HEK293 (cell line): ENCODE measurements around the gene DNAJC7.

Experiments
- CTCF ChIA-PET: fragments of 350-600 bp; formaldehyde crosslinking; extraction: SDS; loops from one replicate; lab custom pipeline; 2021; ENCODE audit warnings: antibody characterized with exemption; lab: Yijun Ruan, JAX
- POLR2A ChIA-PET: fragments of 300-600 bp; formaldehyde crosslinking; extraction: SDS; loops from one replicate; lab custom pipeline; 2020; ENCODE audit warnings: antibody characterized with exemption, inconsistent platforms; lab: Yijun Ruan, JAX
- H3K27ac ChIP-seq: fragments of 200-500 bp; sonication (Bioruptor generic); 2 replicates; pipeline ENCODE4 v1.5.1; 2014; ENCODE audit warnings: low read depth, low read length, control low read depth, inconsistent platforms; ENCODE audit errors: extremely low read depth
- H3K36me3 ChIP-seq, 2 experiments: fragments of 200-500 bp in 1 of 2; sonication (Bioruptor generic) in 1 of 2; 1 replicate in 1 of 2; 2 replicates in 1 of 2; pipeline ENCODE4 v1.5.1; 2014 to 2017; ENCODE audit warnings: inconsistent platforms in 2 of 2, low read length in 2 of 2; ENCODE audit not compliant: control insufficient read depth in 2 of 2, insufficient read depth in 1 of 2
- H3K4me1 ChIP-seq: fragments of 200-500 bp; sonication (Bioruptor generic); 2 replicates; pipeline ENCODE4 v1.5.1; 2014; ENCODE audit warnings: mild to moderate bottlenecking, low read length, inconsistent platforms; ENCODE audit not compliant: control insufficient read depth, insufficient read depth
- H3K4me3 ChIP-seq: 2 replicates; pipeline ENCODE4 v1.5.1; 2011; ENCODE audit warnings: low read depth, mild to moderate bottlenecking, control low read depth, low read length, moderate library complexity
- H3K9me3 ChIP-seq: fragments of 200-500 bp; sonication (Bioruptor generic); 2 replicates; pipeline ENCODE4 v1.5.1; 2014; ENCODE audit warnings: low read depth, low read length, inconsistent platforms; ENCODE audit not compliant: control insufficient read depth, insufficient read depth
- ATF2 ChIP-seq: fragments of 450-650 bp; formaldehyde crosslinking; IDR thresholded peaks from 2 replicates; pipeline ENCODE4 v1.5.1; 2016; ENCODE audit warnings: missing biosample characterization, missing genetic modification characterization, low read depth
- EGR2 ChIP-seq: fragments of 450-650 bp; formaldehyde crosslinking; IDR thresholded peaks from 2 replicates; pipeline ENCODE4 v1.5.1; 2016; ENCODE audit warnings: low read depth, missing biosample characterization, missing genetic modification characterization
- GLI2 ChIP-seq: fragments of 450-650 bp; formaldehyde crosslinking; IDR thresholded peaks from 2 replicates; pipeline ENCODE4; 2017; ENCODE audit warnings: missing biosample characterization, missing genetic modification characterization, low read depth, borderline replicate concordance
- PATZ1 ChIP-seq: fragments of 450-650 bp; formaldehyde crosslinking; IDR thresholded peaks from 2 replicates; pipeline ENCODE4 v1.5.1; 2016; ENCODE audit warnings: missing biosample characterization, missing genetic modification characterization
- PRDM2 ChIP-seq: fragments of 450-650 bp; formaldehyde crosslinking; IDR thresholded peaks from 2 replicates; pipeline ENCODE4 v1.5.1; 2016; ENCODE audit warnings: missing biosample characterization, missing genetic modification characterization, borderline replicate concordance
- PRDM6 ChIP-seq: fragments of 450-650 bp; formaldehyde crosslinking; IDR thresholded peaks from 2 replicates; pipeline ENCODE4 v1.5.1; 2017; ENCODE audit warnings: missing biosample characterization, missing genetic modification characterization
- SCRT1 ChIP-seq: fragments of 450-650 bp; formaldehyde crosslinking; IDR thresholded peaks from 2 replicates; pipeline ENCODE4 v1.5.1; 2016; ENCODE audit warnings: missing biosample characterization, missing genetic modification characterization, borderline replicate concordance
- ZBTB6 ChIP-seq: fragments of 450-650 bp; formaldehyde crosslinking; IDR thresholded peaks from 2 replicates; pipeline ENCODE4 v1.5.1; 2017; ENCODE audit warnings: missing biosample characterization, missing genetic modification characterization
- ZFHX2 ChIP-seq: fragments of 450-650 bp; formaldehyde crosslinking; conservative IDR thresholded peaks from 2 replicates; pipeline ENCODE4 v1.5.1; 2016; ENCODE audit warnings: missing biosample characterization, missing genetic modification characterization
- ZFP37 ChIP-seq: fragments of 450-650 bp; formaldehyde crosslinking; IDR thresholded peaks from 2 replicates; pipeline ENCODE4 v1.5.1; 2016; ENCODE audit warnings: missing biosample characterization, missing genetic modification characterization
- ZIC2 ChIP-seq: fragments of 450-650 bp; formaldehyde crosslinking; IDR thresholded peaks from 2 replicates; pipeline ENCODE4 v1.5.1; 2016; ENCODE audit warnings: missing biosample characterization, missing genetic modification characterization
- ZNF155 ChIP-seq: fragments of 450-650 bp; formaldehyde crosslinking; IDR thresholded peaks from 2 replicates; pipeline ENCODE4 v1.5.1; 2016; ENCODE audit warnings: missing biosample characterization, missing genetic modification characterization
- ZNF174 ChIP-seq: fragments of 450-650 bp; formaldehyde crosslinking; IDR thresholded peaks from 2 replicates; pipeline ENCODE4 v1.5.0; 2017; ENCODE audit warnings: missing biosample characterization, mild to moderate bottlenecking, missing genetic modification characterization
- ZNF214 ChIP-seq: fragments of 450-650 bp; formaldehyde crosslinking; IDR thresholded peaks from 2 replicates; pipeline ENCODE4 v1.5.1; 2017; ENCODE audit warnings: missing biosample characterization, mild to moderate bottlenecking, missing genetic modification characterization, borderline replicate concordance
- ZNF302 ChIP-seq: fragments of 450-650 bp; formaldehyde crosslinking; IDR thresholded peaks from 2 replicates; pipeline ENCODE4 v1.5.1; 2016; ENCODE audit warnings: missing biosample characterization, missing genetic modification characterization, low read depth
- ZNF449 ChIP-seq: fragments of 450-650 bp; formaldehyde crosslinking; IDR thresholded peaks from 2 replicates; pipeline ENCODE4 v1.5.1; 2017; ENCODE audit warnings: missing biosample characterization, mild to moderate bottlenecking, missing genetic modification characterization, moderate library complexity
- ZNF654 ChIP-seq: fragments of 450-650 bp; formaldehyde crosslinking; IDR thresholded peaks from 2 replicates; pipeline ENCODE4 v1.5.1; 2016; ENCODE audit warnings: low read depth, missing biosample characterization, missing genetic modification characterization
- ZNF777 ChIP-seq: fragments of 450-650 bp; formaldehyde crosslinking; IDR thresholded peaks from 2 replicates; pipeline ENCODE4 v1.5.1; 2017; ENCODE audit warnings: missing biosample characterization, missing genetic modification characterization, borderline replicate concordance

DNAJC7 gene

GRCh38 chr17:42027961-42028790 is 10.9 kb upstream of the DNAJC7 start:
- Histone ChIP-seq H3K9me3 (no peaks in the 10 kb centered on the region), H3K4me1 (no peaks in the 10 kb centered on the region), H3K4me3 (no peak overlapping the region), H3K27ac (no peak overlapping the region), H3K36me3 (peaks cover 8 to 28% of the 10 kb centered on the region in 2 experiments; a peak in 2 of 3 replicates)
- TF ChIP-seq PRDM2, result no peak
- TF ChIP-seq ZNF214, result no peak
- TF ChIP-seq ZBTB6, result 0 out of 2 replicates have a peak, but pooled peaks have one; percentile 13
- TF ChIP-seq ZIC2 (tag by site-specific recombination), result 0 out of 2 replicates have a peak, but pooled peaks have one; percentile 8
- TF ChIP-seq GLI2 (tag by site-specific recombination), result no peak
- 0 out of 2 replicates have a peak, but pooled peaks have one; percentile 15 for TF ChIP-seq ZNF654 (tag by site-specific recombination)
- POLR2A ChIA-PET, result interaction anchor here (0.7 to 5.5 kb wide), 3 partner anchors 10 to 23 kb away, joined by 3 to 50 read pairs (median 3); partner anchors contain the start of genes DNAJC7 and NKIRAS2
- CTCF ChIA-PET, result interaction anchor here (0.6 to 7.0 kb wide), 13 partner anchors 9 to 697 kb away, joined by 3 to 85 read pairs (median 4); partner anchors contain the start of genes C17orf113, DNAJC7, NKIRAS2 and ZNF385C

GRCh38 chr17:42027590-42027889 is 10.3 kb upstream of the DNAJC7 start:
- Histone ChIP-seq H3K4me1 (no peaks in the 10 kb centered on the region), H3K27ac (no peak overlapping the region), H3K36me3 (peaks cover 14 to 34% of the 10 kb centered on the region in 2 experiments; a peak in 2 of 3 replicates), H3K9me3 (no peaks in the 10 kb centered on the region), H3K4me3 (no peak overlapping the region)
- POLR2A ChIA-PET, result interaction anchor here (0.6 to 5.5 kb wide), 6 partner anchors 10 to 91 kb away, joined by 3 to 50 read pairs (median 4); partner anchors contain the start of genes DNAJC7 and NKIRAS2
- CTCF ChIA-PET, result interaction anchor here (0.6 to 12.6 kb wide), 7 partner anchors 12 to 87 kb away, joined by 4 to 260 read pairs (median 16); partner anchors contain the start of genes CNP, DHX58, HSPB9 and KAT2A
- no peak for TF ChIP-seq ZNF302 (tag by site-specific recombination)
- TF ChIP-seq PATZ1 (tag by site-specific recombination), result no peak
- TF ChIP-seq ZFHX2 (tag by site-specific recombination), result no peak
- no peak for TF ChIP-seq ZNF449 (tag by site-specific recombination)
- TF ChIP-seq ZNF777 (tag by site-specific recombination), result no peak
- TF ChIP-seq ZFP37 (tag by site-specific recombination), result no peak
- TF ChIP-seq PRDM6 (tag by site-specific recombination), result no peak
- no peak for TF ChIP-seq ZIC2 (tag by site-specific recombination)
- no peak for TF ChIP-seq EGR2 (tag by site-specific recombination)
- no peak for TF ChIP-seq ZNF174 (tag by site-specific recombination)
- no peak for TF ChIP-seq ZNF155 (tag by site-specific recombination)
- no peak for TF ChIP-seq SCRT1 (tag by site-specific recombination)
- TF ChIP-seq ATF2 (tag by site-specific recombination), result no peak
